ENCODE data around the gene HMOX1. TPM values are rescaled to one million over a fixed set of nuclear protein-coding genes. Genes with fewer than 3 reads are reported as not detected.
"Not testable (repeated sequence)": the region's sequence is repeated elsewhere in the genome, so short reads cannot be mapped to it uniquely, and the experiment has no call there.

HMOX1 gene
- total RNA-seq, 2 donors from 2014 or later = 4.9 to 7.3 TPM

- no peak overlapping the region for H3K27ac Mint-ChIP-seq
- peaks cover 5% of the 10 kb centered on the region for H3K36me3 Mint-ChIP-seq
- H3K4me1 Mint-ChIP-seq (ENCODE audit: low read depth in 2 of 2) = peaks cover 4% of the 10 kb centered on the region in 2 donors
- peak in 1 of 2 donors; percentile 52 for ATAC-seq
- no peaks in the 10 kb centered on the region for H3K9me3 Mint-ChIP-seq
- DNase-seq (ENCODE audit: low spot score) = no peak
- H3K27me3 Mint-ChIP-seq = no peaks in the 10 kb centered on the region
- no peak overlapping the region for H3K4me3 Mint-ChIP-seq
These were observed 50.0 kb downstream of the HMOX1 start for GRCh38 chr22:35430897-35431322.

GRCh38 chr22:35431483-35432227, 50.8 kb downstream of the HMOX1 start:
- no peak overlapping the region for H3K4me3 Mint-ChIP-seq
- ATAC-seq (no peak), DNase-seq (ENCODE audit: low spot score) (no peak)
- H3K4me1 Mint-ChIP-seq (ENCODE audit: low read depth in 2 of 2) = peaks cover 3 to 4% of the 10 kb centered on the region in 2 donors
- H3K36me3 Mint-ChIP-seq = peaks cover 5% of the 10 kb centered on the region
- H3K9me3 Mint-ChIP-seq = no peaks in the 10 kb centered on the region
- no peaks in the 10 kb centered on the region for H3K27me3 Mint-ChIP-seq
- no peak overlapping the region for H3K27ac Mint-ChIP-seq

DNA sequence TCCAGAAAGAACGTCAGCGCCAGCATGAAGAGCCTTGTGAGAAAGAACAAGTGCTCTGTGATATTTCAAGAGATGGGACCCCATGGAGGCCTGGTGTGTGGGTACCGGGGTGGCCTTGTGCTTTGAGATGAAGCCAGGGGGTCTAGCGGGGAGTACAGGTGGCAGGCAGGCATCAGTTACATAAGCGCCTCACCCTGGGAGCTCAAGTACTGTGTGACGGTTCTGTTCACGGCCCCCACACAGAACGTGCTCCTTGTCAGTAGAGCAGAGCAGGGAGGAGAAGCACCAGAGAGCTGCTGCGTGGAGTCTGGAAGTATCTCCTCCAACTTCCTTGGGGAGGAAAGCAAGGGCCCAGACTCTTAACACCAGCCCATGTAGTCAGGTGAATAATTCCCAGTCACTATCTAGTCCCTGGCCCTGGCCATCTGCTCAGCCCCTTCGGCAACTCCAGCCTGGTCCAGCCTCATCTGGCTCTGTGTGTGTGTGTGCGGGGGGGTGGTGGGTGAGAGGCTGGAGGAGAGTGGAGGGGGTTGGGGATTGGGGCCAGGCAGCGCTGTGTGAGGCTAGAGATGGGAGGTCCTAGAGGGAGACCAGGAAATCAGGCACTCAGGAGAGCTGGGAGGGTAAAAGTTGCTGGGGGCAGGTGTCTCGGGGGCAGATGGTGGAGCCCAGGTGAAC, 51.5 kb downstream of the HMOX1 start:
- DNase-seq (ENCODE audit: low spot score) (no peak), ATAC-seq (no peak)
- Mint-ChIP-seq H3K4me3 (no peak overlapping the region), H3K27ac (no peak overlapping the region), H3K36me3 (peaks cover 5% of the 10 kb centered on the region), H3K4me1 (ENCODE audit: low read depth in 2 of 2) (no peaks in the 10 kb centered on the region), H3K9me3 (no peaks in the 10 kb centered on the region), H3K27me3 (no peaks in the 10 kb centered on the region)

DNA sequence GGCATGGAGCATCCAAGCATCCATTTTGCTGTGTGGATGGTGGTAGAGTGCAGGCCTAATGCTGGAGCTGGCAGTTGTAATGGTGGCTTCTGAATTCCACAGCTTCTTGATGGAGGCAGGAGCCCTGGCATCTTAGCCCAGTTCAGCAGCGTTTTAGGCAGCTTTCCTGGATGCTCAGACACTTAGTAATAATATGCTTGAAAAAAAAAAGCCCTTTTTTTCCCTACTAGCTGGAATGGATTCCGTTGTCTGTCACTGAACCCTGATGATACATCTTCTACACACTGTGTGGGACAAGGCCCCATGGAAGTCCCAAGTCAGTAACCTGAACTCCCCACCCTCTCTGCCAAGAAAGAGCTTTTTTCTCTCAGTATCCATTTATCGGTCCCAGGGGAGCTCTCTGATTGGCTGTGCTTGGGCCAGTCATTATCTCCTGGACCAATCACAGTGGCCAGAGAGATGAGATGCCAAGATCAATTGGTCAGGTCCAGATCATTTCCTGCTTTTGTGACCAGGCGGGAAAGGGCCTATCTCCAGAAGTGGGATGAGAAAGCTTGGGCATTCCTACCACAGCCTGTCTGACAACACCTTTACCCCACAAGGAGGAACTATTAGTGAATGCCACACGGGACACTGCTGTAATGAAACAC, 53.3 kb downstream of the HMOX1 start:
- Mint-ChIP-seq H3K4me3 (no peak overlapping the region), H3K27me3 (no peaks in the 10 kb centered on the region), H3K27ac (peak overlapping the region in 1 of 2 donors; percentile 31), H3K9me3 (peaks cover 10% of the 10 kb centered on the region), H3K4me1 (ENCODE audit: low read depth in 2 of 2) (no peaks in the 10 kb centered on the region), H3K36me3 (peaks cover 15% of the 10 kb centered on the region)
- DNase-seq (ENCODE audit: low spot score) = no peak
- no peak for ATAC-seq

DNA sequence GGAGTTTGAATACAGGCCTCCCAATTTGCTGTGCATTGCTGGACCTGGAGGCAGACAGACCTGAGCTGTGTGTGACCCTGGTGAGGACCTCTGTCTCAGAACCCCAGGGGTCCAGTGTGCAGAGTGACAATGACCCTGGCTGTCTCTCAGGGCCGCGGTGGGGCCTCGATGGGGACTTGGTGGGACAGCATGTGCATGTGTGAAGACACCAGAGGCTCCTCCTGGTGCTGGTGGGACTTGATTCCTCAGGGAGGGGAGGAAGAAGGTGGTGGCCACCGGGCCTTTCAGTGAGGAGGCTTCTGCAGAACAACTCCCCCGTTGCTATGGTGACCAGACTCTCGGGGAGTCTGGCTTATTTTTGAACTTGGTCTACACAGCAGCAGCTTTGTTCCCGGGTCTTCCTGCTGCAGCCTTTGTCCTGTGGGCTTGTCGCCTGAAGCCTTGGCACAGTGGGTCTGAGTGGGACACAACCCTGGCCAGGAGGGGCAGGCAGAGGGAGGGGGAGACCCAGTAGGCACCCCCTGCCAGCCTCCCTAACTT, 54.4 kb downstream of the HMOX1 start:
- Mint-ChIP-seq H3K36me3 (peaks cover 18% of the 10 kb centered on the region), H3K27me3 (no peaks in the 10 kb centered on the region), H3K27ac (no peak overlapping the region), H3K9me3 (peaks cover 10% of the 10 kb centered on the region), H3K4me1 (ENCODE audit: low read depth in 2 of 2) (peaks cover 0 to 2% of the 10 kb centered on the region in 2 donors), H3K4me3 (no peak overlapping the region)
- DNase-seq (ENCODE audit: low spot score) = no peak
- ATAC-seq = no peak

DNA sequence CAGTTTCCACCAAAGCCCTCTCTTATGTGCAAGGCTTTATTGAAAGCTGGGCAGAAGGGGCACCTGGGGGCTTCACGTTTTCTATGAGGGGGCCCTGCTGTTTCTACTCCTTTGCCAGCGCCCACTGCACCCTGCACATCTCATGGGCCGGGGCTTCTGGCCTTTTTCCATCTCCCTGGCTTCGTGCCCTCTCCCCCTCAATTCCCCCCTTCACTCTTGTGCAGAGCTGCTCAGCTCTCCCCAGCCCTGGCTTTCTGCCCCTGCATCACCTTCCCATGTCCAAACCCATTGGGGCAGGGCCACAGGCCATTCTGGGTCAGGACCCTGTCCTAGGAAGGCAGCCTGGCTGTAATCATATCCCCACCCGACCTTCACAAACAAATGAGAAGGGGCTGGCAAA, 55.5 kb downstream of the HMOX1 start:
- H3K27ac Mint-ChIP-seq = no peak overlapping the region
- ATAC-seq = no peak
- no peak overlapping the region for H3K4me3 Mint-ChIP-seq
- H3K36me3 Mint-ChIP-seq = peaks cover 18% of the 10 kb centered on the region
- H3K27me3 Mint-ChIP-seq = no peaks in the 10 kb centered on the region
- no peak for DNase-seq (ENCODE audit: low spot score)
- peaks cover 0 to 2% of the 10 kb centered on the region in 2 donors for H3K4me1 Mint-ChIP-seq (ENCODE audit: low read depth in 2 of 2)
- peaks cover 10% of the 10 kb centered on the region for H3K9me3 Mint-ChIP-seq

GRCh38 chr22:35437049-35437448, 56.2 kb downstream of the HMOX1 start:
- H3K4me3 Mint-ChIP-seq = no peak overlapping the region
- H3K36me3 Mint-ChIP-seq = peaks cover 14% of the 10 kb centered on the region
- peak overlapping the region in 1 of 2 donors; percentile 50 for H3K27ac Mint-ChIP-seq
- H3K4me1 Mint-ChIP-seq (ENCODE audit: low read depth in 2 of 2) = peaks cover 0 to 2% of the 10 kb centered on the region in 2 donors
- H3K9me3 Mint-ChIP-seq = peaks cover 10% of the 10 kb centered on the region
- no peak for DNase-seq (ENCODE audit: low spot score)
- ATAC-seq = peak in 1 of 2 donors; percentile 11
- H3K27me3 Mint-ChIP-seq = no peaks in the 10 kb centered on the region

DNA sequence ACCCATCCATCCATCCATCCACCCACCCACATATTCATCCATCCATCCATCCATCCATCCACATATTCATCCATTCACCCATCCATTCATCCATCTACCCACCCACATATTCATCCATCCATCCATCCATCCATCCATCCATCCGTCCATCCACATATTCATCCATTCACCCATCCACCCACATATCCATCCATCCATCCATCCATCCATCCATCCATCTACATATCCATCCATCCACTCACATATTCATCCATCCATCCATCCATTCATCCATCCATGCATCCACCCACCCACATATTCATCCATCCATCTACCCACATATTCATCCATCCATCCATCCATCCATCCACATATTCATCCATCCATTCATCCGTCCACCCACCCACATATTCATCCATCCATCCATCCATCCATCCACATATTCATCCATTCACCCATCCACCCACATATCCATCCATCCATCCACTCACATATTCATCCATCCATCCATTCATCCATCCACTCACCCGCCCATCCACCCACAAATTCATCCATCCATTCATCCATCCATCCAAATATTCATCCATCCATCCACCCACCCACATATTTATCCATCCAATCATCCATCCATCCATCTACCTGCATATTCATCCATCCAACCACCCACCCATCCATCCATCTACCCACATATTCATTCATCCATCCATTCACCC, 57.9 kb downstream of the HMOX1 start:
- not testable (repeated sequence) for H3K27me3 Mint-ChIP-seq; H3K4me1 Mint-ChIP-seq (ENCODE audit: low read depth in 2 of 2); H3K27ac Mint-ChIP-seq; DNase-seq (ENCODE audit: low spot score); ATAC-seq; H3K4me3 Mint-ChIP-seq
- H3K9me3 Mint-ChIP-seq = peaks cover 10% of the 10 kb centered on the region
- peaks cover 13% of the 10 kb centered on the region for H3K36me3 Mint-ChIP-seq

- Mint-ChIP-seq H3K9me3 (peaks cover 10% of the 10 kb centered on the region), H3K27ac (no peak overlapping the region), H3K27me3 (no peaks in the 10 kb centered on the region), H3K36me3 (peaks cover 13% of the 10 kb centered on the region), H3K4me3 (no peak overlapping the region), H3K4me1 (ENCODE audit: low read depth in 2 of 2) (peaks cover 0 to 2% of the 10 kb centered on the region in 2 donors)
- no peak for ATAC-seq
- DNase-seq (ENCODE audit: low spot score) = no peak
These were observed 58.4 kb downstream of the HMOX1 start for GRCh38 chr22:35439365-35439717.

- Mint-ChIP-seq H3K27me3 (no peaks in the 10 kb centered on the region), H3K4me1 (ENCODE audit: low read depth in 2 of 2) (peaks cover 0 to 2% of the 10 kb centered on the region in 2 donors), H3K4me3 (no peak overlapping the region), H3K27ac (no peak overlapping the region), H3K9me3 (peaks cover 10% of the 10 kb centered on the region), H3K36me3 (peaks cover 13% of the 10 kb centered on the region)
- ATAC-seq = no peak
- no peak for DNase-seq (ENCODE audit: low spot score)
These were observed 59.2 kb downstream of the HMOX1 start for GRCh38 chr22:35440129-35440528.

- Mint-ChIP-seq H3K36me3 (peaks cover 13% of the 10 kb centered on the region), H3K4me3 (no peak overlapping the region), H3K27ac (no peak overlapping the region), H3K4me1 (ENCODE audit: low read depth in 2 of 2) (peaks cover 0 to 2% of the 10 kb centered on the region in 2 donors), H3K9me3 (peaks cover 10% of the 10 kb centered on the region), H3K27me3 (no peaks in the 10 kb centered on the region)
- DNase-seq (ENCODE audit: low spot score) = no peak
- ATAC-seq = no peak
These were observed 60.7 kb downstream of the HMOX1 start for GRCh38 chr22:35441489-35442100.

- Mint-ChIP-seq H3K27me3 (no peaks in the 10 kb centered on the region), H3K27ac (no peak overlapping the region), H3K9me3 (peaks cover 10% of the 10 kb centered on the region), H3K4me3 (no peak overlapping the region), H3K4me1 (ENCODE audit: low read depth in 2 of 2) (peaks cover 0 to 2% of the 10 kb centered on the region in 2 donors), H3K36me3 (peaks cover 13% of the 10 kb centered on the region)
- no peak for DNase-seq (ENCODE audit: low spot score)
- no peak for ATAC-seq
These were observed 61.6 kb downstream of the HMOX1 start for GRCh38 chr22:35442471-35442870.

- Mint-ChIP-seq H3K27ac (no peak overlapping the region), H3K4me3 (no peak overlapping the region), H3K9me3 (peaks cover 8% of the 10 kb centered on the region), H3K4me1 (ENCODE audit: low read depth in 2 of 2) (peaks cover 0 to 7% of the 10 kb centered on the region in 2 donors), H3K36me3 (peaks cover 11% of the 10 kb centered on the region), H3K27me3 (no peaks in the 10 kb centered on the region)
- no peak for ATAC-seq
- DNase-seq (ENCODE audit: low spot score) = no peak
These were observed 62.4 kb downstream of the HMOX1 start for GRCh38 chr22:35443338-35443737.

All from natural killer cell treated with Interleukin-12 subunit alpha and Interleukin-12 subunit beta and Interleukin-15 and Interleukin-18, amount 100 ng/mL, for 72 hours (primary cell).